ENCODE results near the gene ABCD4.
"Not testable (repeated sequence)": the region's sequence is repeated elsewhere in the genome, so short reads cannot be mapped to it uniquely, and the experiment has no call there.

ABCD4 gene

DNA sequence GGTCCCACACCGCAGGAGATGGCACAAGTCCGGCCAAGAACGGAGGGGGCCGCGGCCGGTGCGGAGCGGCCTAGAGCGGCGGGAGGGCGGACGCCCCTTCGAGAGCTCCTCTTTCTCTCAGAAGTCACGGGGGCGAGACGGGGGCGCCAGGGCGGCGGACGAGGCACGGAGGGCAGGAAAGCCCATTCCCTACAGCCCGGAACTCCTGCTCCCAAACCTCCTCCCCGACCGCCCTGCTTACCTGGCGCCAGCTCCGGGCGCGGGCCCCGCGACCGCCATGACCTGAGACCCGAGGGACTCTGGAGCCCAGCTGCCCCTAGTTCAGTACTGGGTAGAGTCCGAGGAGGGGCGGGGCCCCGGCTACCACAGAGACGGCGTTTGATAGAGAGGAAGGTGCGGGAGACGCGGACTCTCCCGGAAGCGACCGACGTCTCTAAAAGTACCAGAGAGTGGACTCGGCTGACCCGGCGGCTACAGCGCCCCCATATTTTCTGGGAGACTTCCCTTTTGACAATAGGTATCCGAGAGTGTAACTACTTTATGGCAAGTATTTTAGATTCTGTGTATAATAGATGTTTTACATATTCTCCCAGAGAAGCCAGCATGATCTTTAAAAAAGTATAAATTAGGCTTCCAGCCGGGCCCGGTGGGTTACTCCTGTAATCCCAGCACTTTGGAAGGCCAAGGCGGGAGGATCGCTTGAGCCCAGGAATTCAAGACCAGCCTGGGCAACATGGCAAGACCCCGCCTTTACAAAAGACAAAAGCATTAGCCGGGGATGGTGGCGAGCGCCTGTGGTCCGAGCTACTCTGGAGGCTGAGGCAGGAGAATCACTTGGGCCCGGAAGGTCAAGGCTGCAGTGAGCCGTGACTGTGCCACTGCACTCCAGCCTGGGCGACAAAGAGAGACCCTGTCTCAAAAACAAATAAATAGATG, at the start of gene ABCD4:
Gene ABCD4, minus strand, starts transcription at position 301 of the 936 bp plus-strand sequence. Its CDS starts 22 bp downstream, at position 279.
- in situ Hi-C loops (cut with MboI; ENCODE audit: low sequenced_read_pairs) = no loop called here

DNA sequence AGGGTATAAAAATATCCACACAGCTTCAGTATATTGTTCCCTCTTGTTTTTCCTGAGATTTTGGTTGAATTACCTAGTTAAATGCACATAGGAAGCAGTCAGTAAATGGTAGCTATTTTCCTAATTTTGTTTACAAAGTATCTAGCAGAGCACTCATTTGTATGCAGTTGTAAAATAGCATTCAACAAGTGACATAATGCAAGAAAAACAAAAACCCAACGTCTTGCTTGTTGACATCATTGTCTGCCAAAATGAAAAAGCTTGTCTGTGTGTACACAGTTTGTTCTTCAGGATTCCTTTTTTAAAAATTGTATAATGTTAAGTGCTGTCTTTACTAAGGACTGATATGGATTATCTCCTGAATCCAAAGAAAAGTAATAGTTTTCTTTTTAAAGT, 48.2 kb upstream of the ABCD4 start:
- in situ Hi-C loops (cut with MboI; ENCODE audit: low sequenced_read_pairs) = no loop called here

DNA sequence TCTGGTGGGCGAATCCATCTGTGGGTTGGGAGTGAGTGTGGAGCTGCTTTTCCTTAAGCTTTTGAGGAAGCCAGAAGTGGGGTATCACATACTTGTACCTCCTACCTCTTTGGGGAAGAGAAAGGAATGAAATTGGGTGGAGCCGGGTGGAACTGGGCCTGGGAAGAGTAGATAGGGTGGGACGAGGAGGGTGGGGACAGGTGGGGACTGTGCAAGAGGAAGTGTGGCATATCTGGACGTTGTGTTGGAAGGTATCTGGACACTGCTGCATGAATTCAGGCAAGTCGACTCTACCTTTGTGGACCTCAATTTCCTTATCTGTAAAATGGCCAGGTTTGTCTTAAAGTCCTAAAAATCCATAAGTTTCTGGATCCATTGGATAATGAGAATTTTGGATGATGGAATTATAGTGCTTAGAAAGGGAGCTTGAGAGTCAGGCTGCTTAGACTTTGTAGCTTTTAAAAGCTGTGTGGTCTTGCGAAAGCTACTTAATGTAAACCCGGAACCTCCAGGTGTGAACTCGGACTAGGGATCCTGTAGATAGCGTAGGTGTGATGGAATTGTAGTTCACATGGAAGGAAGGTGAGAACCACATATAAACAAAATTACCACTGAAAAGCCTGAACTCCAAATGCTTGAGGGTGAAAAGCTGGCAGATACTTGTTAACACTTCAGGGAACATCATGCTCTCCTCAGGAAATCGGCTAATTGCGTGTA, 47.6 kb upstream of the ABCD4 start:
- in situ Hi-C loops (cut with MboI; ENCODE audit: low sequenced_read_pairs) = no loop called here

DNA sequence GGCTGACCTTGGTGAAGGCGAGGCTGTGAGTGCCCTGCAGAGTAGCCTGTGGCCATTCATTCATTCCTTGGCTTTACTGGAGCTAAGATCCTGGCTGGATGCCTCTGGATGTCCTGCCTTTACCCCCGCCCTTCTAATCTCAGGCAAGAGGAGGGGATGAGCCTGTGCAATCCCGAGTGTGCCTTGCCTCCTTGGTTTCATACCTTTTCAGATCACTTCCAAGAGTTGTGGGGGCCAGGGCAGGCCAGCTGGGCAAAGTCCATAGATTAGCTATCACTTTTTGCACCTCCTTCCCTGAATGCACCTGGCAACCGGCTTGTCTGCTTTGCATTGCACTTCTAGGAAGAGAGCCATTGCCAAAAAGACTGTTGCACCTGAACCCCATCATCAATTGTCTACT, 47.0 kb upstream of the ABCD4 start:
- in situ Hi-C loops (cut with MboI; ENCODE audit: low sequenced_read_pairs) = no loop called here

DNA sequence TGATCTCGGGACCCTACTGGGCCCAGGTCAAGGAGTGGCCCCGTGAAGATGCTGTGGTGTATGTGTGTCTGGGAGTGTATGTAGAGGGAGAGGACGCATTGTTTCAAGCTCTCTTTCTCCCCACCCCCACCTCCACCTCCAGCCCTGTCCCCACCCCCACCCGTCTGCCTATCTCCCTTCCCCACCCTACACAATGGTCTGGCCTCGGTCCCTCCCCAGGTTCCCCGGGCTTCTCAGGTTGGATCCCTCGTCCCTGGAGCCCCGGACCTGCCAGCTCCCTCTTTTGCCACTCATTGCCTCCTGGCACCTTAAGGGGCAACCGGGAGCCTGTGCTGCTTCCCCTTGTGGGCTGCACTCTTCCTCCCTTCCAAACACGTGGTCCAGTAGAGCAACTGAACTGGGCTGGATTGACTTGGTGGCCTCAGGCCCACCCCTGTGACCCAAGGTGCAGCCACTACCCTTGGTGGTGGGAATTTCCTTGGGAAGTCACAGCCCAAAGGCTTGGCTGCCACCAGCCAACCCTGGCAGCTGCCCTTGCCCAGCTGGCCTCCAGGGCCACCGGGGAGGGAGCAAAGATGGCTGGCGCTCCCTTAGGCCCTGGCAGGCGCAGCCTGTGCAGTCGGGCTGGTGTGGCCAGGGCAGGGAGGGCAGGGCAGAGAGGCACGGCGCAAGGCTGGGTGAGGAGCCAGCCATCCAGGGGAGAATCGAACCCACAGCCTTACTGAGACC, 46.2 kb upstream of the ABCD4 start:
- in situ Hi-C loops (cut with MboI; ENCODE audit: low sequenced_read_pairs) = no loop called here

DNA sequence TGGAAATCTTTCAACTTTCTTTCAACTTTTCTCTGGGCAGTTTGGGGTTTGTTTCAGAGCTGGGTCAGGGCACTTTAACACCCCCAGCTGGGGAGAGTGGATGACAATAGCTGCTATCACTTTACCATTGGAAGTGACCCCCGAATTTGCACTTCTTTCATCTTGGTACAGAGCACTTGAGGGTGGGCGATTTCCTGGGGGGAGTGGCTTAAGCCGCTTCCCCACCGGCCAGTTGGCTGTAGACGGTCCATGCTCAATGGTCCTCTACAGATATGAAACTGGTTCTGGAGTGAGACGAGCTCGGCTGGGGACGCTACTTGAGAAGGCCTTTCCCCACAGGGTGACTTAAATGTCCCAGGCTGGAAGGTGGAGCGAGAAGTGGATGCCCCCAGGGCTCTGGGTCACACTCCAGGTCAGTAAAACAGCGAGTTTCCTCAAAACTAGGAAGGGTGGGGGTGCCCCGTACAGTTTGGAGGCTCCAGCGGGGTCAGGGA, 45.6 kb upstream of the ABCD4 start, which contains the start of gene VRTN:
Gene VRTN, plus strand, starts transcription at position 231 of the 494 bp plus-strand sequence. CDS start 8,313 bp downstream, outside the sequence.
- in situ Hi-C loops (cut with MboI; ENCODE audit: low sequenced_read_pairs) = no loop called here

DNA sequence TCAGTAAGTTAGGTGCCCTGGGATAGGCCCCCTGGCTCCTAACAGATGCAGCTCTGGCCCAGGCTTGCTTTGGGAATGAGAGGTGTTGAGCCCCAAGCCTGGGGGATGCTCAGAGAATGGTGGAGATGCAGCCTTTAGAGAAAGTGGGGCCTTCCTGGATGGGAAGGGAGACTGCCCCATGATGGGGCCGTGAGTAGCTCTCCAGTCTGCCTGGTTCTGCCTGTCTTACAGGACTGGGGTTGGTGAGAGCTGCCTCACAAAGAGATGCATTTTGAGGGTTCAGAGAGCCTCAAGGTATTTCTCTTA, 45.0 kb upstream of the ABCD4 start:
- in situ Hi-C loops (cut with MboI; ENCODE audit: low sequenced_read_pairs) = no loop called here

DNA sequence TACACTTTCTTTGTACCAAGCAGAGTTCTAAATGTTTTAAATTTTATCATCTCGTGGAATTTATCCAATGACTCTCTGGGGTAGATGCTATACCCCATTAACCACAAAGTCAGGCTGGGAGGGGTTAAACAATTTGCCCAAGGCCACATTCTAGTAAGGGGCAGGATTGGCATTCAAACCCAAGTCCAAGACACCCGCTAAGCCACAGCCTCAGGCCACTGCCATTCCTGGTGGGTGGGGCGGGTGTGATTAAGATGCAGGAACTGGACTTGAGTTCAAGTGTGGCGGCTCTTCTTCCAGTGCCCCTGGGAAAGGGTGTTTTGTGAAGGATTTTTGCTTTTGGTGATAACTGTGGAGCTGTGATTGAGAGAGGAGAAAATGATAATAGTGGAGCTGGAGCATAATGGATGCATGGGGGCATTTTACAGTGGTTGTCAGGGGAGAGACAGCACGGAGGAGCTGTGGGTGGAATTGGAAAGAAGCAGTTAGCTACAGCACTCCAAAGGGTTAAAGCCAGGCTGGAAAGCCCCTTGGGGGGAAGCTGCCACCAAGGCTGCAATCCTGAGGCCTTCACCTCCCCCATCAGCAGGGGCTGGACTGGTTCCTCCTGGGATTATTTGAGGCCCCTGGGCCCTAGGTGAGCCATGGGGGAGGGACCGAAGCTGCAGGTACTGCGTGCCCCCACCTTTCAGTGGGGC, 44.5 kb upstream of the ABCD4 start:
- in situ Hi-C loops (cut with MboI; ENCODE audit: low sequenced_read_pairs) = no loop called here

DNA sequence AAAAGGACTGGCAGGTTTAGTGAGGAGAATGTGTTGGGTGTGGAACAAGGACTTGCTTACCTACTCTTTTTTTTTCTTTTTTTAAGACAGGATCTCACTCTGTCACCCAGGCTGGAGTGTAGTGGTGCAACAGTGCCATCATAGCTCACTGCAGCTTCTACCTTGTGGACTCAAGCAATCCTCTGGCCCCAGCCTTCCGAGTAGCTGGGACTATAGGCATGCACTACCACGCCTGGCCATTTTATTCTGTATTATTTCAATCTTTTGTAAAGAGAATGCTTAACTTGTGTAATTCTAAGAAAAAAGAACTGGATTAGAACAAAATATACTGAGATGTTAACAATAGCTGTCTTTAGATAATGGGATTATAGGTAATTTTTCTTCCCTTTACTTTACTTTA, 43.6 kb upstream of the ABCD4 start:
- in situ Hi-C loops (cut with MboI; ENCODE audit: low sequenced_read_pairs) = no loop called here

DNA sequence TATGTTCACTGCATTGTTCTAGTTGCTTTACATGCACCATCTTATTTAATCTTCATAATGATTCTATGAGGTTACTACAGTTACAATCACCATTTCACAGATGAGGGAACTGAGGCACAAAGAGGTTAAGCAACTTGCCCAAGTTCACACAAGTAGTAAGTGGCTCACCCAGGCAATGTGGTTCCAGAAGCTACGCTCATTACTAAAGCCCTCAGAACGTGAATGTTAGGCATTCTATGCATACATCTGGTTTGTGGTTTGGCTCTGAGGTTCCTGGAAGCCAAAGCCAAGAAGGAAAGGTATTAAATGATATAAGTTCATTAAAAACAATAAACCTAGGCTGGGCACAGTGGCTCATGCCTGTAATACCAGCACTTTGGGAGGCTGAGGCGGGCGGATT, 31.2 kb upstream of the ABCD4 start:
- in situ Hi-C loops (cut with MboI; ENCODE audit: low sequenced_read_pairs) = no loop called here

DNA sequence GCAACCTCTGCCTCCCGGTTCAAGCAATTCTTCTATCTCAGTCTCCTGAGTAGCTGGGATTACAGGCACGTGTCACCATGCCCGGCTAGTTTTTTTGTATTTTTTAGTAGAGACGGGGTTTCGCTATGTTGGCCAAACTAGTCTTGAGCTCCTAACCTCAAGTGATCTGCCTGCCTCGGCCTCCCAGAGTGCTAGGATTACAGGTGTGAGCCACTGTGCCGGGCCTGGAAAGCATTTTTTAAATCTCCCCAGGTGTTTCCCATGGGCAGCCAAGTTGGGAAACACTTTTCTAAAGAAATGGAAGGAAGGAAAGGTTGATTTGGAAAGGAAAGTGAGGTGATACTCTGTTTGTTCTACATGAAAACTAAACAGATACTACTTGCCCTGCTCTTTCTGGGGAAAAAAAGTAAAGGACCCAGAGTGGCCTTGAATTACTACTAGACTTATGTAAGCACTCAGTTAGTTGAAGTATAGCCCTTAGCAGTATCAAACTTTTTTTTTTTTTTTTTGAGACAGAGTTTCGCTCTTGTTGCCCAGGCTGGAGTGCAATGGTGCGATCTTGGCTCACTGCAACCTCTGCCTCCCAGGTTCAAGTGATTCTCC, 27.3 kb upstream of the ABCD4 start:
- in situ Hi-C loops (cut with MboI; ENCODE audit: low sequenced_read_pairs) = not testable (repeated sequence)

DNA sequence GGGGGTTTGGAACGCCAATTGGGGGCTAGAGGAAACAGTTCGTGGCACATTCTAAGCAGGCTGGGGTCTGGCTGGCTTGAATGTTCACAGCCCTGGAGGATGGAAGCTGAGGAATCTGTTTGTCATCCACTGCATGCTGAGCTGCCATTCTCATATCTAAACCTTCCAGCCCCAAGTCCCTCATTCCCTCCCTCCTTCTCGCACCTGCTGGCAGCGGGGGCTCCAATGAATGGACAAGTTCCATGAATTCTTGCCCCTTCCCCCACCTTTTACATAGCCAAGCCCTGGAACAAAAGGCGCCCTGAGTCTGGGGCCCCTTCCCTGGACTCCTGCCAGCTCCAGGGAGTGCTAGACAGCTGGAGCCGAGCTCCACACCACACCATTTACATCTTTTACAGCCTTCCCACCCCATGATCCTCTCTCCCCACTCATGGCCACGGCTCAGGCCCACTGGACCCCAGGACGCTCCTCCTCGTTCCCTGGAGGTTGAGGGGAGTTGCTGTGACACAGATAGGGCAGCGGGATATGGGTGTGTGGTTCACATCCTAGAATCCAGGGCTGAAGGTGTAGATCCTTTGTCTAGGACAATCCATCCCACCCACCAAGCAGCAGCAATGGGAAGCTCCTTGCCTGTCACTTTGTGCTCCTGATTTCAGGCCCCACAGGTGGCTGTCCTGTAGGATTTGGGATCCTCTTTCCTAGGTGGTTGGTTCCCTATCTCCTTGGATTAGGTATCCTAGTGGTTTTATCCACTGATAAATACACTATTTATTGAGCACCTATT, 23.8 kb upstream of the ABCD4 start:
- in situ Hi-C loops (cut with MboI; ENCODE audit: low sequenced_read_pairs) = no loop called here

DNA sequence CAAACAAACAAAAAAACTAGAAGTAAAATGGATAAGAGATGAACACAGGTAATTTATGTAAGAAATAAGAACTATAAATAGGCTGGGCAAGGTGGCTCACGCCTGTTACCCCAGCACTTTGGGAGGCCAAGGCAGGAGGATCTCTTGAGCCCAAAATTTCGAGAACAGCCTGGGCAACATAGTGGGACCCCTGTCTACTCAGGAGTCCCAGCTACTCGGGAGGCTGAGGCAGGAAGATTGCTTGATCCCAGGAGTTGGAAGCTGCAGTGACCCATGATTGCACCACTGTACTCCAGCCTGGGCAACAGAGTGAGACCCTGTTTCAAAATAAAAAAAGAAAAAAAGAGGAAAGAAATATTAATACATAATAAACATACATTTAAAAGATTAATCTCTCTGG, 22.7 kb upstream of the ABCD4 start:
- in situ Hi-C loops (cut with MboI; ENCODE audit: low sequenced_read_pairs) = no loop called here

DNA sequence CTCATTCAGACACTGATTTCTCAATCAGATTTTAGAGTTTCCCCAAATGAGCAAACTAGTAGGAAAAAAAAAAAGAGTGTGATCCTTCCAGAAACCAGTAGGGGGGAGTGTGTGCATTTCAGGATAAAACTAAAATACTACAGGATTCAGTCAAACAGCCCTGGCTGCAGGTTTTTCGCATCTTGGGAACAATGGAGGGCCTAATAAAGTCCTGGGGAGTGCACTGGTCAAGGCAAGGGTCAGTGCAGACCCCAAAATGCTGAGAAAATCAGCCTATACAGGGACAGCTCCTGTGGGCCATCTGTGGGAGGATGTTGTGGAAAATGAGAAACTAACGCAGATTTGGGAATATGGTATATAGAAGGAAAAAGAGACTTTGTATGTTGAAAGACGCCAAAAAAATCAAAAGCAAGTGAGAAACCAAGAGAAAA, 22.2 kb upstream of the ABCD4 start:
- in situ Hi-C loops (cut with MboI; ENCODE audit: low sequenced_read_pairs) = no loop called here

DNA sequence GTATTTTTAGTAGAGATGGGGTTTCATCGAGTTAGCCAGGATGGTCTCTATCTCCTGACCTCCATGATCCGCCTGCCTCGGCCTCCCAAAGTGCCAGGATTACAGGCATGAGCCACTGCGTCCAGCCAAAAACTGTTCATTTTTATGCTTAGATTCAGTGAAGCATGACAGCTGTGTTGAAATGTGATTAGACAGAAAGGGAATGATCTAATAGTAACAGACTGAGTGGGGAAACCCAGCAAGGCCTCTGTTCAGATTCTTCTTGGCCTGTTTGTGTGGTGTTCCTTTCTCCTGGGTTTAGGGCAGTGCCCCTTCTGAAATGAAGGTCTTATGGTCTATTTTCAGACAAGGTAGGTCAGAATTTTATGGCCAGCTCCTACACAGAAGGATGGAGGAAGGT, 11.8 kb upstream of the ABCD4 start:
- in situ Hi-C loops (cut with MboI; ENCODE audit: low sequenced_read_pairs) = no loop called here

DNA sequence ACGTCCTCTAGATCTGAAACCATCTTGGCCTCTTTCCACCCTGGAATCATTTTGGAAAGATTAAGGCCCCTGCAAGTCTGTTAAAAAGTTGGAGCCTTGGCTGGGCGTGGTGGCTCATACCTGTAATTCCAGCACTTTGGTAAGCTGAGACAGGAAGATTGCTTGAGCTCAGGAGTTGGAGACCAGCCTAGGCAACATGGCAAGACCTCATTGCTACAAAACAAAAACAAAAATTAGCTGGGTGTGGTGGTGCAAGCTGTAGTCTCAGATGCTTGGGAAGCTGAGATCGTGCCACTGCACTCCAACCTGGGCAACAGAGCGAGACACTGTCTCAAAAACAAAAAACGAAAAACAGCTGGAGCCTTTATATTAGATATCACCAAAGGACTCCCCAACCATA, 10.9 kb upstream of the ABCD4 start:
- in situ Hi-C loops (cut with MboI; ENCODE audit: low sequenced_read_pairs) = no loop called here

DNA sequence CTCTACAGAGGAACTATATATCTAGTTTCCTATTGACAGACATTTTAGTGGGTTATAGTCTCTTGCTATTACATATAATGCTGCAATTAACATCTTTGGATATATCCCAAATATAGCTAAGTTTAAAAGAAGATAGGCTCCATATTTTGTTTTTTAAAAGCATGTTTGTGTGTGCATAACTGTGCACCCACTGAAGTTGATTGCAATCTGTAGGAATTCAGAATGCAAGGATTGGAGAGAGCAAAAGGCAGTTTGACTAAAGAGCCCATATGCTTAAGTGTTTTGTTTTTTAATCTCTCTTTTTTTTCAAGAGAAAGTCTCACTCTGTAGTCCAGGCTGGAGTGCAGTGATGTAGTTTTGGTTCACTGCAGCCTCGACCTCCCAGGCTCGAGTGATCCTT, 9.4 kb upstream of the ABCD4 start:
- in situ Hi-C loops (cut with MboI; ENCODE audit: low sequenced_read_pairs) = no loop called here

DNA sequence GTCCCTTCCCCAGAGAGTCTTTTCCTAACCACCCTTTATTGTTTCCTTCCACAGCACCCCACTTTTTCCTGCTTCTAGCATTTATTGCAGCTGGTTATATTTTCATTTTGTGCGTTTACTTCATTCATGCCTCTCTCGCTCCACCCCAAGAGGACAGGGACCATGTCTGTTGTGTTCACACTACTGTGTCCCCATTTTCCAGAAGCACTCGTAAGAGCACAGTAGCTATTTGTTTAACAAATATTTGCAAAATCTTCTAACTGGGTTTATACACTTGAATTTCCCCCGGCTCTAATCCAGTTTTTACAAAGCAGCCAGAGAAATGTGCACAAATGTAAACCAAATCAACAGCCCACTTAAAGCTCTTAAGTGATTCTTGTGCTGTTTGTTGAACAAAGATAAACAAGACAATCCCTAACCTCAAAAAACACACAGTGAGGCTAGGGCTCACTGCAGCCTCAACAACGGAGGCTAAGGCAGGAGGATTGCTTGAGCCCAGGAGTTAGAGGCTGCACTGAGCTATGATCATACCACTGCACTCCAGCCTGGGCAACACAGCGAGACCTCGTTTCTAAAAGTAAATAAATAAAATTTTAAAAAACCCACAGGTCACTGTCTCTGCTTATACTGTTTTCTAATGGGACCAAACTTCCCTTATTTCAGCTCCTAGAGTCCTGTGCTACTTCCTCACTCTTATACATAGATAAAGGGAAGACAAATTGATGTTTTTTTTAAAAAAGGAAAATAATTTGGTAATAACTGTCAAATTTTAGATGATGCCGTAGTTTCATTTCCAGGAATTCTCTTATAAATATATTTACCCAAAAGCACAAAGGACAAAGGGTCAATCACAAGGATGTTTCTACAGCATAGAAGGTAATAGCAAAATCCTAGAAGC, 6.6 kb upstream of the ABCD4 start:
- in situ Hi-C loops (cut with MboI; ENCODE audit: low sequenced_read_pairs) = no loop called here

DNA sequence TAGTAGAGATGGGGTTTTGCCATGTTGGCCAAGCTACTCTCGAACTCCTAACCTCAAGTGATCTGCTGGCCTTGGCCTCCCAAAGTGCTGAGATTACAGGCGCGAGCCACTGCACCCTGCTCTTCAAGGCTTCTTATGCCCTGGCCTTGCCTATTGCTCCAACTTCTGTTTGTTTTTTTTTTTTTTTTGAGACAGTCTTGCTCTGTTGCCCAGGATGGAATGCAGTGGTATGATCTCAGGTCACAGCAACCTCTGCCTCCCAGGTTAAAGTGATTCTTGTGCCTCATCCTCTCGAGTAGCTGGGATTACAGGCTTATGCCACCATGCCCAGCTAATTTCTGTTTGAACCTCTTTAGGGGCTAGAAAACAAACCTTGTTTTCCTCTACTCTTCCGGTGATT, 6.0 kb upstream of the ABCD4 start:
- in situ Hi-C loops (cut with MboI; ENCODE audit: low sequenced_read_pairs) = no loop called here

All from HL-60/S4 treated with phorbol 12-myristate 13-acetate at 8.2 ng/mL for 4 days and 3 days (cell line).